Measurements from ENCODE around the gene ZNF69.
"Not testable (repeated sequence)": the region's sequence is repeated elsewhere in the genome, so short reads cannot be mapped to it uniquely, and the experiment has no call there.

Gene ZNF69

GRCh38 chr19:11924886-11925650, 37.5 kb downstream of the ZNF69 start, which contains the start of gene ZNF700:
Gene ZNF700, plus strand, starts transcription at chr19:11925107. Its CDS starts 104 bp downstream, at chr19:11925211.
- TF ChIP-seq CTCF (IDR thresholded peaks at IDR 0.05; ENCODE audit: poor library complexity, severe bottlenecking): no peak
- ATAC-seq (ENCODE audit: low read depth) (peak; percentile 96), DNase-seq (ENCODE audit: low spot score) (peak; percentile 91)
- Histone ChIP-seq H3K27me3 (ENCODE audit: insufficient read depth, poor library complexity, severe bottlenecking) (no peaks in the 10 kb centered on the region), H3K4me3 (ENCODE audit: severe bottlenecking) (peak within 1 kb of the TSS; percentile 92), H3K9me3 (ENCODE audit: severe bottlenecking) (peaks cover 2% of the 10 kb centered on the region), H3K4me1 (ENCODE audit: insufficient read depth, poor library complexity, severe bottlenecking) (peaks cover 3% of the 10 kb centered on the region), H3K36me3 (ENCODE audit: low read depth) (peaks cover 30% of the 10 kb centered on the region), H3K27ac (ENCODE audit: poor library complexity, severe bottlenecking) (peak within 1 kb of the TSS; percentile 86)

GRCh38 chr19:11925651-11926187, 38.1 kb downstream of the ZNF69 start:
- ATAC-seq (ENCODE audit: low read depth); H3K4me1 ChIP-seq (ENCODE audit: insufficient read depth, poor library complexity, severe bottlenecking); H3K9me3 ChIP-seq (ENCODE audit: severe bottlenecking); DNase-seq (ENCODE audit: low spot score); H3K27me3 ChIP-seq (ENCODE audit: insufficient read depth, poor library complexity, severe bottlenecking): not testable (repeated sequence)
- peak overlapping the region; percentile 86 for H3K27ac ChIP-seq (ENCODE audit: poor library complexity, severe bottlenecking)
- H3K4me3 ChIP-seq (ENCODE audit: severe bottlenecking): peak overlapping the region; percentile 92
- H3K36me3 ChIP-seq (ENCODE audit: low read depth): peaks cover 30% of the 10 kb centered on the region

GRCh38 chr19:11927227-11927626, 39.6 kb downstream of the ZNF69 start:
- no peak for ATAC-seq (ENCODE audit: low read depth)

GRCh38 chr19:11931051-11931450, 43.5 kb downstream of the ZNF69 start:
- Histone ChIP-seq H3K36me3 (ENCODE audit: low read depth) (peaks cover 50% of the 10 kb centered on the region), H3K4me3 (ENCODE audit: severe bottlenecking) (no peak overlapping the region)

More at GRCh38 chr19:11927227-11927626, 39.6 kb downstream of the ZNF69 start:
- H3K4me1 ChIP-seq (ENCODE audit: insufficient read depth, poor library complexity, severe bottlenecking): peaks cover 3% of the 10 kb centered on the region
- TF ChIP-seq CTCF (IDR thresholded peaks at IDR 0.05; ENCODE audit: poor library complexity, severe bottlenecking): no peak
- no peak overlapping the region for H3K4me3 ChIP-seq (ENCODE audit: severe bottlenecking)
- H3K36me3 ChIP-seq (ENCODE audit: low read depth): peaks cover 37% of the 10 kb centered on the region
- H3K9me3 ChIP-seq (ENCODE audit: severe bottlenecking): peaks cover 2% of the 10 kb centered on the region
- no peak for DNase-seq (ENCODE audit: low spot score)
- no peaks in the 10 kb centered on the region for H3K27me3 ChIP-seq (ENCODE audit: insufficient read depth, poor library complexity, severe bottlenecking)
- H3K27ac ChIP-seq (ENCODE audit: poor library complexity, severe bottlenecking): no peak overlapping the region

GRCh38 chr19:11931513-11931912, 43.9 kb downstream of the ZNF69 start:
- DNase-seq (ENCODE audit: low spot score) (no peak), ATAC-seq (ENCODE audit: low read depth) (no peak)
- Histone ChIP-seq H3K4me3 (ENCODE audit: severe bottlenecking) (no peak overlapping the region), H3K27ac (ENCODE audit: poor library complexity, severe bottlenecking) (no peak overlapping the region), H3K4me1 (ENCODE audit: insufficient read depth, poor library complexity, severe bottlenecking) (peaks cover 1% of the 10 kb centered on the region), H3K27me3 (ENCODE audit: insufficient read depth, poor library complexity, severe bottlenecking) (no peaks in the 10 kb centered on the region), H3K9me3 (ENCODE audit: severe bottlenecking) (peaks cover 10% of the 10 kb centered on the region), H3K36me3 (ENCODE audit: low read depth) (peaks cover 47% of the 10 kb centered on the region)
- TF ChIP-seq CTCF (IDR thresholded peaks at IDR 0.05; ENCODE audit: poor library complexity, severe bottlenecking): no peak

More at GRCh38 chr19:11931051-11931450, 43.5 kb downstream of the ZNF69 start:
- no peak overlapping the region for H3K27ac ChIP-seq (ENCODE audit: poor library complexity, severe bottlenecking)
- peaks cover 3% of the 10 kb centered on the region for H3K4me1 ChIP-seq (ENCODE audit: insufficient read depth, poor library complexity, severe bottlenecking)
- peaks cover 10% of the 10 kb centered on the region for H3K9me3 ChIP-seq (ENCODE audit: severe bottlenecking)
- H3K27me3 ChIP-seq (ENCODE audit: insufficient read depth, poor library complexity, severe bottlenecking): no peaks in the 10 kb centered on the region
- no peak for TF ChIP-seq CTCF (IDR thresholded peaks at IDR 0.05; ENCODE audit: poor library complexity, severe bottlenecking)
- DNase-seq (ENCODE audit: low spot score): no peak
- ATAC-seq (ENCODE audit: low read depth): no peak

- not testable (repeated sequence) for H3K27me3 ChIP-seq (ENCODE audit: insufficient read depth, poor library complexity, severe bottlenecking); ATAC-seq (ENCODE audit: low read depth); H3K4me1 ChIP-seq (ENCODE audit: insufficient read depth, poor library complexity, severe bottlenecking); H3K27ac ChIP-seq (ENCODE audit: poor library complexity, severe bottlenecking); DNase-seq (ENCODE audit: low spot score); H3K4me3 ChIP-seq (ENCODE audit: severe bottlenecking)
- peaks cover 17% of the 10 kb centered on the region for H3K9me3 ChIP-seq (ENCODE audit: severe bottlenecking)
- peaks cover 37% of the 10 kb centered on the region for H3K36me3 ChIP-seq (ENCODE audit: low read depth)
Measured at GRCh38 chr19:11935829-11936228, 48.2 kb downstream of the ZNF69 start.

- H3K4me1 ChIP-seq (ENCODE audit: insufficient read depth, poor library complexity, severe bottlenecking); H3K27ac ChIP-seq (ENCODE audit: poor library complexity, severe bottlenecking); H3K4me3 ChIP-seq (ENCODE audit: severe bottlenecking); H3K27me3 ChIP-seq (ENCODE audit: insufficient read depth, poor library complexity, severe bottlenecking); DNase-seq (ENCODE audit: low spot score); ATAC-seq (ENCODE audit: low read depth): not testable (repeated sequence)
- H3K36me3 ChIP-seq (ENCODE audit: low read depth): peaks cover 40% of the 10 kb centered on the region
- H3K9me3 ChIP-seq (ENCODE audit: severe bottlenecking): peaks cover 32% of the 10 kb centered on the region
Measured at GRCh38 chr19:11938383-11938782, 50.8 kb downstream of the ZNF69 start.

Data from RWPE2 (cell line).